NCI-H1105 treated with DMSO at 0.1 percent for 48 hours (cell line): ENCODE measurements around the gene ZBTB1.
"Not testable (repeated sequence)": the region's sequence is repeated elsewhere in the genome, so short reads cannot be mapped to it uniquely, and the experiment has no call there.

Source experiments
- DNase-seq: peaks from one replicate; lab custom pipeline; 2025; lab: John Stamatoyannopoulos, UW

Gene ZBTB1

DNA sequence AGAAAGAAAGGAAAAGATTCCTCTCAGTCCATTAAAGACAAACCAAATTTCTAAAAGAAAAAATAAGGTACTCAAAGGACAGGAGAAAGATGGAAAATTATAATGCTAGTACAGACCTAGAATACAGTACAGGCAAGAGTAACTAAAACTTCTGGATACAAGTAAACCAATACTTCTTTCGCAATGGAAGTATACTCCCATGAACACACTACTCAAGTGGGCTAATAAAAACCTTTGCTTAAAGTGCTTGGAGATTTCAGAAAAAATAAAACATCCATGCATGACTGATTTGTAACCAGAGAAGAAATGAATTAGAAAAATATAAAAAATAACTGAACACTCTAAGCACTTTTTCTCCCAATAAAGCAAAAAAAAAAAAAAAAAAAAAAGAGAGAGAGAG lies 4.5 kb upstream of the ZBTB1 start:
- DNase-seq: no peak

DNA sequence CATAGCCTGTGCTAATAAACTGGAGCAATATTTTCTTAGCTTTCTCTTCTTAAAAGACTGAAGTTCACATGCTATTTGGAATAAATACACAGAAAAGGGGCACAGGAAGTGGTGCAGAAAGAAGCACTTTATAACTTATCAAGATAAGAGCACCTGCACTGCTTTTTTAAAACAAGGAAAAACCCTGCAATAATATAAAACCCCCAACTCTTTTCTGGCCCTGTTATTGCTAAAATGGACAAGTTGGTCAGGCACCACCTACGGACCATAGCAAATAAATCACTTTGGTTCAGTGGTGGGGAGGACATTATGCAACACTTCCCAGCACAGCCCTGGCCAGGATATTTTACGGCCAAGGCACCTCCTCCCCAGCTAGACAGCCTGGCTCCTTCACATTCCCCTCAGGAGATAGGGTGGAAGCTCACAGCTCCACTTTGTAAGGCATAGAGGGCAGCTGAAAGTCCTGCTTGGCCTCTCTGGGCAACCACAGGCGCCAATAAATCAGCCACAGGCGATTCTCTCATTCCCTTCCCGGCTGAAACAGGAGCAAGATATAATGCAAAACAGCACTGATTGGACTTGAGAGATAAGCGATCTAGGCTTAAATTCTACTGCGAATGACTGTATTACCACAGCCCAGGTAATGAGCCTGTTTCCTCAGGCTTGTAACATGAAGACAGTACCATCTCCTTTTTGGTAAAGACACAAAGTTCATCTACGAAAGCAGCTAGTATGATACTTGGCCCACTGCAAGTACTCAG lies 3.0 kb upstream of the ZBTB1 start:
- no peak for DNase-seq

DNA sequence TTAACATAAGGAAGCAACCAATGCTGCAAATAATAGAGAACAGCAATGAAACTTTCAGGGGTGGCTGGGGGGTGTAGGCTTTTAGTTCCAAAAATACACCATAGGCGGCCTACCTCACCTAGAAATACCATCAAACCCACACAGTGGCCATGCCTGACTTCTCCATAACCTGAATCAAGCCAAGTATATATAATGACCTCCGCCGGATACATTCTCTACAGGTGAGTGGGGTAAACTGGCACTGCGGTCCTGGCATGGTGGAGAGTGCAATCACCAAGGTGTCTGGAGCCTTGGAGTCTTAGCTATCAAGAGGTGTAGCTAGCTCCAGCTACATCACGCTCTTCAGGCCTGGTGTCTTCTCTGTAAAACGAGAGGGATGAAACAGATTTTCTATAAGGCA lies 2.1 kb upstream of the ZBTB1 start:
- no peak for DNase-seq

DNA sequence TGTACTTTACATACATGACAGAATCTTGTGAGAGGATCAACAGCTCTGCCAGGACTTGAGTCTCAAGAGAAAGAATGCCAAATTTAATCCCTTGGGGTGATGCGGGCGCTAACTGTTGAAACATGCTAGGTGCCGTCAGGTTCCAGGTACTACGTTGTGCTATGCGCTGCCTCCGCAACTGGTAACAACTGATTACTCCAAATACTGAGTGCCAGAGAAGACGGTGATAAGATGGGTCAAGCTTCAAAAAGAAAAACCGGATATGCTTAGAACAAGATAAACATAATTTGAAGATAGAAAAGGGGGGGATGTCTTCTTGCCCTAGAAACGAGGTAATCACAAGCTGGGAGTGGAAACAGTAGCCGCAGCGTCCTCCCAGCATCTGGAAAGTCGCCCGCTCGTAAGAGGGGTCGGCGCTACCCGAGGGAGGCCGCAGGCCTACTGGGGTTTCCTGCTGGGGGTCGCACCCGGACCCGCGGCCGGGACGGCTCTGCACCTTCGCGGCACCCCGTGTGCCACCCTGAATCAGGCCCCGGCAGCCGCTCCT lies 1.6 kb upstream of the ZBTB1 start:
- DNase-seq: peak; percentile 23

DNA sequence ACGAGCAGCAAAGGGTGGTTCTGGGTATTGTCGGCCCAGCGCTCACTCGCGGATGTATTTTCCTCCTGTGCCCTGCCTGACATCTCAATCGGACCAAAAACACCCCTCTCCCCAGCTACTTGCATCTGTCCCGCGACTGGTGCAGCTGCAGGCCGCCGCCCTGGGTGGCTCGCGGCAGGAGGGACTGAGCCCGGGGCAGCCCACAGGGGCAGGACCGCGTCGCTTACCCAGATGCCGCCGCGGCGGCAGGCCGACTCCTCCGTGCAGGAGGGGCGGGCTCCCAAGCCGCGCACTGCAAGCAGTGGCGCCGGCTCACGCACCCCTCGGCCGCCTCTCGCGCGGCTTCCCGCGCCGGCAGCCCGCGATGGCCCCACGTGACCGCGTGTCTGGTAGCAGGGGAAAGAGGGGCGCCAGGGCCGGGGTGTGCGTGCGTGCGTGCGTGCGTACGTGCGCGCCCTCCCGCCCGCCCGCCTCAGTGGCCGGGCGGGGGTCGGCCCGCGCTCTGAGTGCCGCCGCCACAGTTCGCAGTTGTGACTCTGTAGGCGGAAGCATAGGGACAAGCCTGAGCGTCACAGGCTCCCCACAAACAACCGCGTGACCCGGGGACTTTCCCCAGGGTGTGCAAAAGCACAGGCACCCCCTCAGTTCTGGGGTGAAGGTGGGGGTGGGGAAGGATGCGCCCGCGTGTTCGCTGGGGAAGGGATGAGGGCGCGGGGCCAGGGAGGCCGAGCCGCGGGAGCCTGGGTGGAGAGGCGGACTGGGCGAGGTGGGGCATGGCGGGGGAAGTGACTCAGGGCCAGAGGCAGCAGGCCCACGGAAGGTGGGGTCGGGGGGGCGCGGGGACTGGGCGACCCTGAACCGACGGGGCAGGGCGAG lies 898 bp upstream of the ZBTB1 start, which contains the start of gene ZBTB25:
ZBTB25 (minus strand) TSS at position 405 of the 876 bp plus-strand sequence. CDS start 13,305 bp downstream, outside the sequence.
- peak; percentile 89 for DNase-seq

DNA sequence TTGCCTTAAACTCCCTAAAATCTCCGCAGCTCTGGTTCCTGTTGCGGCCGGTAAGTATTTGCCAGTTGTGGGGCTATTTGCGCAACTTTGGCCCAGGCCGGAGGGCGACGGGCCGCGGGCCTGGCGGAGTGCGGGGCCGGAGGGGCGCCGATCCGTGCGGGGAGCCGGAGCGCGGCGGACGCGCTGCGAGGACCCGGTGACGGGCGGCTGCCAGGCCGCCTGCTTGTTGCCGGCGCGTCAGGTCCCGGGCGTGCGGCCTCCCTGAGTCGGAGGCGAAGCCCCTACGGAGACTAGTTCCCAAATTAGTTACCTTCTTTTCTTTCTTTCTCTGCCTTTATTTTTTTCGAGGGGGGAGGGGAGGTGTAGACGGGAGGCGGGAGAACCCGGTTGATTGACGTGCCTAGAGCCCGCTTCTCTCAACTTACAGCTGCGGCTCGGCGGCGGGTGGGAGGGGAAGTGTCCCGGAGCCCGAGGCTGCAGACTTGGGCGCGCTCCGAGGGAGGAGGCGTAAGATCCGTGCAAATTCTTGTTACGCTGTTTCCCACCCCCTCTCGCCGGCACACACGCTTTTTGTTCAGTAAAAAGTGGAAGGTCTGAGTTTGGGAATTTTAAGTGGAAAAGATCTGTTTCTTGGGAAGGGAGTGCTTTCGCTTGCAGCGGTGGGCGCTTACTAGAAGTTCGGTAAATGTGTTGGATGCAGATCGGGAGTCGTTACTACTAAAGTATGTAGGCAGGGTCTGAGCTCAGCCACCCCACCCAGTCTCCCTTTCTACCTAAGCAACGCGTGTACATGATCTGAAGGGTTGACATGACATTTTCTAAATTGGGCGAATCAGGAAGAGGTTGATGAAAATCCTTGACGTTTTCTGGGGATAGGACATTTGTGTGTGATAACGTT lies 576 bp downstream of the ZBTB1 start:
- peak; percentile 87 for DNase-seq

DNA sequence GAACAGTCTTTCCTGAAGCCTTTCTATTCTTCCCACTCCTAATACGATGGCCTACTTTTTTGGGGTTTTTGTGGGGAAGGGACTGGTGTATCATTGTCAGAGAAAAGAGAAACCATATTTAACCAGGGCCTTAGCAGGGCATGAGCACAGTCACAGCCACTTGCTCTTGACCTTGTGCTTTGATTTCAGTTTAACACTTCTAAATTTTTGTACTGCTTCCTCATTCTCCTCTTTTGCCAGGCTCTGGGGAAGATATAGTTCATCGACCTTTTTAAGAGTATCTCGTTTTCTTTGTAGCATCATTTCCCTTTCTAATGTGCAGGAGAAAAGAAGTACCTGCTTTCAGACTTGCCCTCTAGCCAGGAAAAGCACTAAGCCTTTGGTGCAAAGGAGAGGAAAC lies 2.2 kb downstream of the ZBTB1 start:
- no peak for DNase-seq

DNA sequence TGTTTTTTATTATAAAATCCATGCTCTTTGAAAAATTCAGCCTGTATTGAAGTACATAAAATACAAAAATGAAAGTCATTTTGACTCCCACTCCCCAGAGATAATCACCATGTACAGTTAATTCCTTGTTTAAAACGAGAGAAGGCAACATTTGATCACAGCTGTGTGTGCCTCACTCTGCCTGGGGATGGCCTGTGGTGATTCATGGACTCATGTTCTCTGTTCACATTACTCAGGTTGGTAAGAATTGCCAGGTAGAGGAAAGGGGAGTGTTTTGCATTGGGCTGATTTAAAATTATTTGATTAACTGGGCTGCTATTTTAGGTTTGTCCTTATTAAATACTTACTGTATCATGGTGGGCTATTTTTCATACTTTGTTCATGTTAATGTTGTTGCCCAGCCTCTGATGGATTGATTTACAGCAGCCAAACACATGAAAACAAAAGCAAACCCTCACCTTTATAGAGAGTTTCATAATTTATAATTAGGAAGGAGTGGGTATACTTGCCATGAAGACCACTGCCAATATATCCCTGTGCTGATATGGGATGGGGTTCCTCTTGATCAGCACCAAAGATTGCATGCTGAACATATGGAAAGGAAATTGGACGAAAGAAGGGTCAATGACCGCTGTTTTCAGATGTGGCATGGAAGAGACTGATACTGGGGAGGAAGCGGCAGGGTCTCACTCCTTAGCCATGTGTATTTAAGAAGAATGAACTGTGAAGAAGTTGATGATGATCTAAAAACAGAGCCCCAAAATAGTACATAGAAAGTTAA lies 3.0 kb downstream of the ZBTB1 start:
- no peak for DNase-seq

DNA sequence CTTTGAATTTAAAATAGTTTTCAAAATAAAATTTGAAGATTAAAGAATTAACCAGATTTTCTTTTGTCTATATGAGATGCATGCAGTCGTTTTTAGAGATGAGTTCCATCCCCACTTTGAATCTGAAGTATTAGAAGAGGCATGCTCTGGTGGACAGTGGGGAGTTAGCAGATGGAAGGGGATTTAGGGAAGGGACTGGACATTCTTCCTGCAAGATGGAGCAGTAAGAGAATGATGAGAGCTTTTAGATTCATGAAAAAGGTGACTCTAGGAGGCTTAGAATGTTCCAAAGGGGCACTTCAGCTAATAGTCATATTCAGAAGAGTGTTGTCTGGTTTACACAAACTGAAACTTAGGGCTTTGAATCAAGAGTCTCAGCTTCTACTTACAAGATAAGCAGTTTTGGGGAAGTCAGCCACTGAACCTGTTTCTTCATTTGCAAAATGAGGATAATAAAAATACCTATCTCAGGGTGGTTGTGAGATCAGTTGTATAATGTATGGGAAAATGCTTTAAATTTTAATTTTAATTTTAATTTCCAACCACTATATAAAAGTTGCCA lies 3.7 kb downstream of the ZBTB1 start:
- DNase-seq: no peak

DNA sequence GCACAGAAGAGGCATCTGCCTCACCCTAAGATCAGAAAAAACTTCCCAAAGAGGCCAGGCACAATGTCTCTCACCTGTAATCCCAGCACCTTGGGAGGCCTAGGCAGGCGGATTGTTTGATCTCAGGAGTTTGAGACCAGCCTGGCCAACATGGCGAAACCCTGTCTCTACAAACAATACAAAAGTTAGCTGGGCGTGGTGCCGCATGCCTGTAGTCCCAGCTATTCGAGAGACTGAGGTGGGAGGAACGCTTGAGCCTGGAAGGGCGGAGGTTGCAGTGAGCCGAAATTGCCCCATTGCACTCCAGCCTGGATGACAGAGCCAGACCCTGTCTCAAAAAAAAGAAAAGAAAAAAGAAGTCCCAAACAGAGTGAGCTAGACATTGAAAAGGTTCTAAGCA lies 4.5 kb downstream of the ZBTB1 start:
- DNase-seq: no peak

DNA sequence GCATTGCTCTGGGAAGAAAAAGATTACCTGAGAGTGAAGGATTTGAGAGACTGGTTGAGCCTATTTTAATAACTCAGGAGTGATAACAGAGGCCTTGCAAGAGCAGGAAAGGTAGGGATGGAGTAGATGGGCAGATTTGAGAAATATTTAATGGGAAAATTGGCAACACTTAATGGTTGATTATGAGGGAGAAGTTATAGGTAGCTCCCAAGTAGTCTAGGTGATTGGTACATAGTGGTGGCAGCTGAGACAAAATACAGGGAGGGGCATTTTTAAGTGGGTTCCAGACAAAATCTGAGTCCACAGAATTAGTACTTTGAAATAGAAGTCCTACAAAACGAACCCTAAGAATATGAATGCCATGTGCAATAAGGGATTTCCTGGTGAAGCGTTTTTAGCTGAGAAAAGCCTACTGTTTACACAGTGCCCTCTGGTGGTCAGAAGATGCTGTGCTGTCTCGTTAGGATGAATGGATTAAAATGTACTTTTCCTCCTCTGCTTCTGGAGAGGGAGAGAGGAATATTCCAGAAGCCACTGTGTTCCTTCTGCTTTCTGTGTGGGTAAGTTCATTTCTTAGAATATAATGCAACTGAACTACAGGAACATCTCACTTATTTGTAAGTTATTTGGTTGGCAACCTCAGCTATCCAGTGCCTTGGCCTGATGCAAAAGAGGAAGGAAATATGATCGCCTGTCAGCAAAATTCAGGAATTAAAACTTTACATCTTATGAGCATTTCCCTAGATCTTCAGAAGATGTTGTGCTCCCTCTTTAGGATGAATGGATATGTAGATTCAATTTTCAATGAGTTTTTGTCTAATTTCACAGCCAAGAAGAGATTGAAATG lies 6.5 kb downstream of the ZBTB1 start:
- peak; percentile 69 for DNase-seq

DNA sequence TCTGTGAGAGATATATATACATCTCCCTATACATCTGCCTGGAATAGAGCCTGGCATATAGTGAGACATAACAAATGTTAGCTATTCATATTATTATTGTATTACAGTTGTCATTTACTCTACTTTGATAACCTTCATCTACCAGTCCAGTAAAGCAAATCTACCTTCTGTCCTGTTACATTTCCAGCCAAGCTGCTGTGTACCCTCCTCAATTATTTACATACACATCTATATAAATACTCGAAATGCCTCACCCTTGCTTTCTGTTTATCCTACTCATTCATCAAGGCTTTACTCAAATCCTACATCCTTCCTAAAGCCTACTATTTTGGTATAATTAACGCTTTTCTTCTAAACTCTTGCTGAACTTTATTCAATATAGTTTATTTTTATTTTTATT lies 8.7 kb downstream of the ZBTB1 start:
- DNase-seq: no peak

DNA sequence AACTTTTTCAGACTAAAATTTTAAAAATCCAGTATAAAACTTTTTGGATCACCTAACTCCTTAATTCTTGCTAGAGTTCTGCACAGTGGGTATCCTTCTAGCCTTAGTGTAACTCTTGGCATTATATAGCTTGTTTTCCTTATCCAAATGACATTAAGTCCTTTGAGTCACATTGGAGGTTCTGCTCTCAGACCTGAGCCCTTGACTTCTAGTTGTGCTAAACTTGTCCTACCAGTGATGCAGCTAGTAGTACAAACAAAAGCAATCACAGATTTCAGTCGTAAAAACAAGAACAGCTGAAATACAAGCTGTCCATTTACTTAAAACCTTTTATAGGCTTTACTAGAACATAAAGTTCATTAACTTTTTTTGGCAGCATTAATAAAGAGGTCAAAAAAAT lies 10.5 kb downstream of the ZBTB1 start:
- no peak for DNase-seq

DNA sequence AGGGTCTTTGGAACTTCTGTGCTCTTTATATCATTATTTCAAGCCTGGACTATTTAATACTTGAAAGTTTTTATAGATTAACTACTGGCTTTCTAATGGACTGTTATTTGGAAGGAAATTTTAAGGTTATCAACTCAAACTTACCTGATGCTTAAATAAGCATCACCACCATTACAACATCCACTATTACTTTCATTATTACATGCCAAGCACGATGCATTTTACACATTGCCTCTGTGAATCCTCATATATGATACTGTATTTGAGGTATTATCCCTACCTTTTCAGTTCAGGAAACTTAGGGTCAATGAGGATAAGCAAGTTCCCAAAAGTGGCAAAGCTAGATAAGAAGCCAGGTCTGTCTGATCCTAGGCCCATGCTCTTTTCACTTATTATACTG lies 12.4 kb downstream of the ZBTB1 start:
- DNase-seq: no peak

DNA sequence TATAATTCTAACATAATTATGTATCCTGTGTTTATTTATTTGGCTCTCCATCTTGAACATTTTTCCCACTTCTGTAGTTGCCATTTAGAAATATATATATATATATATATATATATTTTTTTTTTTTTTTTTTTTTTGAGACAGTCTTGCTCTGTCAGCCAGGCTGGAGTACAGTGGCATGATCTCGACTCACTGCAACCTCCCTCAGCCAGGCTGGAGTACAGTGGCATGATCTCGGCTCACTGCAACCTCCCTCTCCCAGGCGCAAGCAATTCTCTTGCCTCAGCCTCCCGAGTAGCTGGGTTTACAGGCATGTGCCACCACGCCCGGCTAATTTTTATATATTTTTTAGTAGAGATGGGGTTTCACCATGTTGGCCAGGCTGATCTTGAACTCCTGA lies 13.1 kb downstream of the ZBTB1 start:
- DNase-seq: not testable (repeated sequence)

DNA sequence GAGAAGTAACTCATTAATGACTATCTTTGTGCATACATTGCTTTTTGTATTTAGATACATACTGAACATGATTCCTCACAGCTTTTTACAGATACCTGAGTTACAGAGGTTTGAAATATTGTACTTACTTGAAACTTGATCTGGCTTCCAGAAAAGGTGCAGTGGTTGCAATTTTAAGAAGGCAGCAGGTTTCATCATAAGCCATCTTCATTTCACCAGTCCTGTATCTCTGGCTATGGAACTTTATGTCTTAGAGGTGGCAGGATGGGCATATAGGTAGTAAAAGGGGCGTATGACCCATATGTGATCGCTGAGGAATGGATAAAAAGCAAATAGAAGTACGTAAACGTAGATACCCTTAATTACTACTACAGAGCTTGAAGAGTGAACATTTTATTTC lies 13.7 kb downstream of the ZBTB1 start:
- DNase-seq: no peak

DNA sequence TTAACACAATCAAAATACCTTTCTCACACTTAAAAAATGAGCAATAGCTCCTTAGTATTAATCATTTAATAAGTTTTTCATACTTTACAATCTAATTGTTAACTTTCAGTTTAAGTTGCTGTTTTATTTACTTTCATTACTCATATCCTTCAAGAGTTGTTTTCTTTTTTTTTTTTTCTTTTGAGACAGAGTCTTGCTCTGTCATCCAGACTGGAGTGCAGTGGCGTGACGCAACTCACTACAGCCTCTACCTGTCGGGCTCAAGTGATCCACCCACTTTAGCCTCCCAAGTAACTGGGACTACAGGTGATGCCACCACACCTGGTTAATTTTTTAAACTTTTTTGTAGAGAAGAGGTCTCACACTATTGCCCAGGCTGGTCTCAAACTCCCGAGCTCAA lies 16.1 kb downstream of the ZBTB1 start:
- DNase-seq: no peak

DNA sequence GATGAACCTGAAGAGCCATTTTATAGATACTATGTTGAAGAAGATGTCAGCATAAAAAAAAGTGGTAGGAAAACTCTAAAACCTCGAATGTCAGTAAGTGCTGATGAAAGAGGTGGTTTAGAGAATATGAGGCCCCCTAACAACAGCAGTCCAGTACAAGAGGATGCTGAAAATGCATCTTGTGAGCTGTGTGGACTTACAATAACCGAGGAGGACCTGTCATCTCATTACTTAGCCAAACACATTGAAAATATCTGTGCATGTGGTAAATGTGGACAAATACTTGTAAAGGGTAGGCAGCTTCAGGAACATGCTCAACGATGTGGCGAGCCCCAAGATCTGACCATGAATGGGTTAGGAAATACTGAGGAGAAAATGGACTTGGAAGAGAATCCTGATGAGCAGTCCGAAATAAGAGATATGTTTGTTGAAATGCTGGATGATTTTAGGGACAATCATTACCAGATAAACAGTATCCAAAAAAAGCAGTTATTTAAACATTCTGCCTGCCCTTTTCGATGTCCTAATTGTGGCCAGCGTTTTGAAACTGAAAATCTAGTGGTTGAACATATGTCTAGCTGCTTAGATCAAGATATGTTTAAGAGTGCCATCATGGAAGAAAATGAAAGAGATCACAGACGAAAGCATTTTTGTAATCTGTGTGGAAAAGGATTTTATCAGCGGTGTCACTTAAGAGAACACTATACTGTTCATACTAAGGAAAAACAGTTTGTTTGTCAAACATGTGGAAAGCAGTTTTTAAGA lies 18.2 kb downstream of the ZBTB1 start:
- DNase-seq: no peak

DNA sequence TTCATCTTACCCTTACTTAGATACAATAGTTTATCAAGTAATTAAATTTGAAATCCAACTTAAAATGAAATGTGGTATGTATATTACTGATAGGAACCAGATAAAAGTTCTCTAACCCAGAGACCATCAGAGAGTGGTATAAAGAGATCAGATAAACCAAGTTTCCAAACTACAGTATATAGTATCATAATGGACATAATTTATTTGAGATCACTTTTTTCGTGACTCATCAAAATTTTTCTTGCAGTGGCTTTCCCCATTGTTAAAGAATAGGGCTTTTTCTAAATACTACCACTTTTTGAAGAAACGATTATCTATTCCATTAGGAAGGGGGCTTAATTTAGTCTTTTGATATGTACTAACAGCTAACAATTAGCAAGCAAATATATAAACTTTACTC lies 20.8 kb downstream of the ZBTB1 start:
- DNase-seq: no peak
